Adrenal gland (tissue), 5 donors: ENCODE data around the gene AMBP.

Source experiments
- POLR2A ChIP-seq, 2 donors: fragments of 450-650 bp; IDR thresholded peaks; one replicate each; pipeline ENCODE4 v1.6.1; 2017; ENCODE audit warnings: antibody characterized with exemption in 2 of 2, mild to moderate bottlenecking in 2 of 2, moderate library complexity in 1 of 2
- TF ChIP-seq, protein P1 (sequence below), 6 experiments: fragments of 450-650 bp in 4 of 6; fragments of 200-600 bp in 2 of 6; sonication (generic) in 1 of 6; IDR thresholded peaks; 1 replicate in 5 of 6; 2 replicates in 1 of 6; pipeline versions ENCODE4 v1.5.1 to v1.8.0; 2016 to 2021; ENCODE audit warnings: antibody characterized with exemption in 6 of 6, mild to moderate bottlenecking in 2 of 6, moderate library complexity in 1 of 6
- donor health status: DM: no; HTN: no; CAD: no.

DNA sequence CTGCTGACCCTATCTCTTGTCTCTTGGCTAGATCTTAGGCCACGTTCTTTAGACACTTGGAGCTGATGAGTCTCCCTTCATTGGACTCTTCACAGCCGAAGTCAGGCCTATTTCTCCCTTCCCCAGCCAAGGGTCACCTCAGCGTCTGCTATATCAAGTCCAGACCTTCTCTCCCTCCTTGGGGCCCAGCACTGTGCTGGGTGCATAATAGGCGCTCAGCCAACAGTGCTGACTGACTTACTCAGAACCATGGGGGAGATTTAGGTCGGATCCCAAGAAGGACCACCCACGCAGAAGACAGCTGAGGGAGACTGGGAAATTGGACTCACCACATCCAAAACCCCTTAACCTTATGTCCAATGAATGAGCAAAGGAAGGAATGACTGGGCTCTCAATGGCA lies 5.6 kb upstream of the AMBP start:
- no peak for TF ChIP-seq POLR2A (IDR thresholded peaks at IDR 0.05)
- TF ChIP-seq, protein P1, sequence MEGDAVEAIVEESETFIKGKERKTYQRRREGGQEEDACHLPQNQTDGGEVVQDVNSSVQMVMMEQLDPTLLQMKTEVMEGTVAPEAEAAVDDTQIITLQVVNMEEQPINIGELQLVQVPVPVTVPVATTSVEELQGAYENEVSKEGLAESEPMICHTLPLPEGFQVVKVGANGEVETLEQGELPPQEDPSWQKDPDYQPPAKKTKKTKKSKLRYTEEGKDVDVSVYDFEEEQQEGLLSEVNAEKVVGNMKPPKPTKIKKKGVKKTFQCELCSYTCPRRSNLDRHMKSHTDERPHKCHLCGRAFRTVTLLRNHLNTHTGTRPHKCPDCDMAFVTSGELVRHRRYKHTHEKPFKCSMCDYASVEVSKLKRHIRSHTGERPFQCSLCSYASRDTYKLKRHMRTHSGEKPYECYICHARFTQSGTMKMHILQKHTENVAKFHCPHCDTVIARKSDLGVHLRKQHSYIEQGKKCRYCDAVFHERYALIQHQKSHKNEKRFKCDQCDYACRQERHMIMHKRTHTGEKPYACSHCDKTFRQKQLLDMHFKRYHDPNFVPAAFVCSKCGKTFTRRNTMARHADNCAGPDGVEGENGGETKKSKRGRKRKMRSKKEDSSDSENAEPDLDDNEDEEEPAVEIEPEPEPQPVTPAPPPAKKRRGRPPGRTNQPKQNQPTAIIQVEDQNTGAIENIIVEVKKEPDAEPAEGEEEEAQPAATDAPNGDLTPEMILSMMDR (IDR thresholded peaks at IDR 0.05) = no peak
